Endothelial cell of umbilical vein (primary cell): ENCODE measurements around the gene CIB2.

Source experiments
- CTCF ChIP-seq, 2 donors: IDR thresholded peaks; 1 replicate in 1 of 2; 2 replicates in 1 of 2; pipeline ENCODE4 v1.5.1; 2011; ENCODE audit warnings: low read length in 2 of 2, mild to moderate bottlenecking in 2 of 2, moderate library complexity in 2 of 2, control low read depth in 1 of 2, inconsistent platforms in 1 of 2, low read depth in 1 of 2; ENCODE audit not compliant: insufficient read depth in 1 of 2; ENCODE audit errors: extremely low read depth in 1 of 2
- EZH2 ChIP-seq: IDR thresholded peaks from 2 replicates; pipeline ENCODE4 v1.6.1; 2012; ENCODE audit warnings: borderline replicate concordance, low read depth, mild to moderate bottlenecking, moderate library complexity, low read length, inconsistent platforms; ENCODE audit not compliant: severe bottlenecking
- POLR2A ChIP-seq: IDR thresholded peaks from 2 replicates; pipeline ENCODE4 v1.6.1; 2012; ENCODE audit warnings: low read depth, mild to moderate bottlenecking, control low read depth, low read length

DNA sequence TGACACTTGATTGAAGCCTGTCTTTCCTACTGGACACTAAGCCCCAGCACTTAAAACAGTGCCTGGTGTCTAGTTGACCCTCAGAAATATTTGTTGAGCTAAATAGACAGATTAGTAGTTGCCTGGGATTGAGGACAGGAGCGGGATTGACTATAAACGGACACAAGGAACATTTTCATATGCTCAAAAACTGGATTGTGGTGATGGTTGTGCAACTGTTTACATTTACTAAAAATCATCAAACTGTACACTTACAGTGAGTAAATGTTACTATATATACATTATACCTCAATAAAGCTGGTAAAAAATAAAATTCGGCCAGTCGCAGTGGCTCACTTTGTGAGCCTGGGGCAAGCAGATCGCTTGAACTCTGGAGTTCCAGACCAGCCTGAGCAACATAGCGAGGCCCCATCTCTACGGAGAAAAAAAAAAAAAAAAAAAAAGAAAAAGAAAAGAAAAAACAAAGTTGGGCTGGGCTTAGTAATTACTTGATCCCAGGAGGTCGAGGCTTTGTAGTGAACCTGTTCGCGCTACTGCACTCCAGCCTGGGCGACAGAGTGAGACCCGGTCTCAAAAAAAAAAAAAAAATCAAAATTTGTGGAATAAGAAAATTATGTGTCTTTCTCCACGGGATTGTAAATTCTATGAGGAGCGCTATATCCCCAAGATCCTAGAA is 17.3 kb upstream of the CIB2 start:
- TF ChIP-seq EZH2 (no peak), POLR2A (no peak), CTCF (IDR thresholded peaks at IDR 0.05; ENCODE audit: extremely low read depth in 1 of 2, insufficient read depth in 1 of 2, low read depth in 1 of 2, low read length in 2 of 2) (no peak)
